ENCODE measurements around the gene RABEP2.
A peak's percentile ranks its signal among the peaks of the same experiment; 100 is the strongest.

The RABEP2 gene

DNA sequence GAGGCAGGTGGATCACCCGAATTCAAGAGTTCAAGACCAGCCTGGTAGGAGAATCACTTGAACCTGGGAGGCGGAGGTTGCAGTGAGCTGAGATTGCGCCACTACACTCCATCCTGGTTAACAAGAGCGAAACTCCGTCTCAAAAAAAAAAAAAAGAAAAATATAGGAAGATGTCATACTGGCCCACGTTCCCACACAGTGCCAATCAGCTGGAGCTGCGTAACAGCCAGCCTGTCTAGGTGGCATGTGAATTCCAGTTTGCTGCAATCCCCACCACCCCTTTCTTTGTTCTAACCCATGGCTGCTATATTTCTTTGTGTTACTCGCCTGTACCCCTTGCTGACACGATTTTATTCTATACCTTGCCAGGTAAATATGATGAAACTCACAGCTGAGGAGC, 33.2 kb upstream of the RABEP2 start:
- no peak overlapping the region for H2BK120ac ChIP-seq (ENCODE audit: low read depth, low read length)
- no peak overlapping the region for H3K4ac ChIP-seq (ENCODE audit: low read length)

DNA sequence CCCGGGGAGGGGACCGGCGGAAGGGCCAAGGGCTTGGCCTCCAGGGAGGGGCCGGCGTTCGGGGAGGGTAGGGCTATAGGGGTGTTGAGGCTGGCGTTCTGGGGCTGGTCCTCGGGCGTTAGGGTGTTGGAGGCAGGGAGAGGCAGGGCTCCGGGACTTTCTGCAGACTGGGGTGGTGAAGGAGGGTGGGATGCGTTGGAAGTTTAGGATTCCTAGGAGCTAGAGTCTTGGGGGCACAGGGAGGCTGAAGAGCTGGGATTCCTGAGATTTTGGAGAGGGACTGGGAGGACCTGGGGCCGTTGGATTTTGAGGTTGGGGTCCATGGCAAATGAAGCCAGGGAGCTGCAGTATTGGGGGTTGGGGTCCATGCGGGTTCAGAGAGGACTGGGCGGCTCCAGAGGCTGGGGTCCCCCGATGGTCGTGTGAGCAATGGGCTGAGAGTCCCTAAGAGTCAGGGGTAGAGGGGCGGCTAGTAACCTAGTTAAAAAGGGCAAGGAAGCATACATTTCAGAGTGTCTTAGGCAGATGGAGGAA, 26.4 kb upstream of the RABEP2 start:
- no peak overlapping the region for H4K8ac ChIP-seq (ENCODE audit: low read depth, low read length)
- peaks cover 8% of the 10 kb centered on the region for H3K79me1 ChIP-seq (ENCODE audit: low read depth, low read length)
- H2BK12ac ChIP-seq (ENCODE audit: low read length), result no peak overlapping the region
- H2BK120ac ChIP-seq (ENCODE audit: low read depth, low read length), result no peak overlapping the region
- no peaks in the 10 kb centered on the region for H3K27me3 ChIP-seq (ENCODE audit: control insufficient read depth in 3 of 3, insufficient read depth in 3 of 3, low read depth in 1 of 3, low read length in 3 of 3)
- H3K27ac ChIP-seq (replicated peaks; ENCODE audit: low read length), result no peak overlapping the region
- peaks cover 26 to 44% of the 10 kb centered on the region in 2 donors for H3K36me3 ChIP-seq (replicated peaks in 1 of 2; ENCODE audit: control insufficient read depth in 2 of 2, insufficient read depth in 2 of 2, low read length in 2 of 2)
- H3K4ac ChIP-seq (ENCODE audit: low read length), result no peak overlapping the region
- peak overlapping the region; percentile 37 for H2AK5ac ChIP-seq (ENCODE audit: low read depth, low read length)
- WGBS, 2 donors (ENCODE audit: extremely low coverage in 2 of 2, insufficient read length in 2 of 2, insufficient replicate concordance in 1 of 2), result no CpG with 5 or more reads among the region's 17 CpGs
- peak overlapping the region; percentile 97 for H2AFZ ChIP-seq (ENCODE audit: low read length)
- peak overlapping the region; percentile 98 for H2BK5ac ChIP-seq (ENCODE audit: low read length)
- DNase-seq (ENCODE audit: low spot score), result no peak
- peak overlapping the region; percentile 85 to 91 for H3K4me3 ChIP-seq (ENCODE audit: low read length in 2 of 2)
- H2BK15ac ChIP-seq (ENCODE audit: low read length), result peak overlapping the region; percentile 67
- no peaks in the 10 kb centered on the region for H3K9me3 ChIP-seq (replicated peaks in 1 of 2; ENCODE audit: control insufficient read depth in 2 of 2, insufficient read depth in 1 of 2, low read depth in 1 of 2, low read length in 2 of 2)
- H3K23ac ChIP-seq (ENCODE audit: low read depth, low read length, poor library complexity), result peak overlapping the region; percentile 85
- no peak overlapping the region for H4K91ac ChIP-seq (ENCODE audit: low read depth, low read length, poor library complexity)
- H3K9ac ChIP-seq (ENCODE audit: low read depth, low read length, poor library complexity), result peak overlapping the region; percentile 94
- peak overlapping the region; percentile 95 for H3K18ac ChIP-seq (ENCODE audit: low read length)
- H3K4me1 ChIP-seq (ENCODE audit: control insufficient read depth in 2 of 2, insufficient read depth in 1 of 2, low read depth in 1 of 2, low read length in 2 of 2), result peaks cover 6 to 7% of the 10 kb centered on the region in 2 donors
- peak overlapping the region; percentile 83 for H3K4me2 ChIP-seq (ENCODE audit: insufficient read depth, low read length, poor library complexity, severe bottlenecking)
- peak overlapping the region; percentile 71 for H3K14ac ChIP-seq (ENCODE audit: low read length)

More for the DNA sequence above, 33.2 kb upstream of the RABEP2 start:
- H3K4me2 ChIP-seq (ENCODE audit: insufficient read depth, low read length, poor library complexity, severe bottlenecking), result no peak overlapping the region
- H3K14ac ChIP-seq (ENCODE audit: low read length), result no peak overlapping the region
- H3K9ac ChIP-seq (ENCODE audit: low read depth, low read length, poor library complexity), result no peak overlapping the region
- H3K9me3 ChIP-seq (replicated peaks in 1 of 2; ENCODE audit: control insufficient read depth in 2 of 2, insufficient read depth in 1 of 2, low read depth in 1 of 2, low read length in 2 of 2), result no peaks in the 10 kb centered on the region
- H2BK12ac ChIP-seq (ENCODE audit: low read length), result no peak overlapping the region
- DNase-seq (ENCODE audit: low spot score), result no peak
- H3K36me3 ChIP-seq (replicated peaks in 1 of 2; ENCODE audit: control insufficient read depth in 2 of 2, insufficient read depth in 2 of 2, low read length in 2 of 2), result peaks cover 57 to 96% of the 10 kb centered on the region in 2 donors
- H4K8ac ChIP-seq (ENCODE audit: low read depth, low read length), result no peak overlapping the region
- H2AK5ac ChIP-seq (ENCODE audit: low read depth, low read length), result no peak overlapping the region
- no peak overlapping the region for H3K27ac ChIP-seq (replicated peaks; ENCODE audit: low read length)
- H2BK15ac ChIP-seq (ENCODE audit: low read length), result no peak overlapping the region
- H3K27me3 ChIP-seq (ENCODE audit: control insufficient read depth in 3 of 3, insufficient read depth in 3 of 3, low read depth in 1 of 3, low read length in 3 of 3), result no peaks in the 10 kb centered on the region
- no peak overlapping the region for H3K18ac ChIP-seq (ENCODE audit: low read length)
- H2AFZ ChIP-seq (ENCODE audit: low read length), result no peak overlapping the region
- no peak overlapping the region for H2BK5ac ChIP-seq (ENCODE audit: low read length)
- H3K4me3 ChIP-seq (ENCODE audit: low read length in 2 of 2), result no peak overlapping the region
- H3K23ac ChIP-seq (ENCODE audit: low read depth, low read length, poor library complexity), result no peak overlapping the region
- H3K4me1 ChIP-seq (ENCODE audit: control insufficient read depth in 2 of 2, insufficient read depth in 1 of 2, low read depth in 1 of 2, low read length in 2 of 2), result no peaks in the 10 kb centered on the region
- no CpG with 5 or more reads among the region's 9 CpGs for WGBS, 2 donors (ENCODE audit: extremely low coverage in 2 of 2, insufficient read length in 2 of 2, insufficient replicate concordance in 1 of 2)
- H3K79me1 ChIP-seq (ENCODE audit: low read depth, low read length), result peaks cover 6% of the 10 kb centered on the region
- no peak overlapping the region for H4K91ac ChIP-seq (ENCODE audit: low read depth, low read length, poor library complexity)

DNA sequence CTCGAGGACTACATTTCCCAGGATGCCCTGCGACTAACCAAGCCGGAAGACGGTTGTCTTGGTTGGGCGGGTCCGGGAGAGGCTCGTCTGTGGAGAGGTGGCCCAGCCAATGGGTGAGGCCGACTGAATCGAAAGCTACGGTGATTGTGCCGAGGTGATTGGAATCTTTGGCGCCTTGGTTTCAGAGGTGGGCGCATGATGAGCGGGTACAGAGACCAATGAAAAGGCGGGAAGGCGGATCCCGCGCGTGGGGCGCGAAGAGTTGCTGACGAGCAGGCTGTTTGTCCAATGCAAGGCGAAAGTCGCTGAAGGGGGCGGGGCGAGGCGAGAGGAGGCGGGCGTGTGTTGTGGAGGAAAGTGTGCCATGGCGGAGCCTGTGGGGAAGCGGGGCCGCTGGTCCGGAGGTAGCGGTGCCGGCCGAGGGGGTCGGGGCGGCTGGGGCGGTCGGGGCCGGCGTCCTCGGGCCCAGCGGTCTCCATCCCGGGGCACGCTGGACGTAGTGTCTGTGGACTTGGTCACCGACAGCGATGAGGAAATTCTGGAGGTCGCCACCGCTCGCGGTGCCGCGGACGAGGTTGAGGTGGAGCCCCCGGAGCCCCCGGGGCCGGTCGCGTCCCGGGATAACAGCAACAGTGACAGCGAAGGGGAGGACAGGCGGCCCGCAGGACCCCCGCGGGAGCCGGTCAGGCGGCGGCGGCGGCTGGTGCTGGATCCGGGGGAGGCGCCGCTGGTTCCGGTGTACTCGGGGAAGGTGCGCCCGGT, 25.8 kb upstream of the RABEP2 start, which contains the start of gene NFATC2IP:
TSS of gene NFATC2IP (plus strand) at position 290 of the 762 bp plus-strand sequence. CDS start at position 365, 75 bp downstream.
- DNase-seq (ENCODE audit: low spot score), result peak; percentile 99
- no CpG with 5 or more reads among the region's 79 CpGs for WGBS, 2 donors (ENCODE audit: extremely low coverage in 2 of 2, insufficient read length in 2 of 2, insufficient replicate concordance in 1 of 2)
- Histone ChIP-seq H4K8ac (ENCODE audit: low read depth, low read length) (no peak within 1 kb of the TSS), H2AFZ (ENCODE audit: low read length) (peak within 1 kb of the TSS; percentile 97), H3K14ac (ENCODE audit: low read length) (peak within 1 kb of the TSS; percentile 71), H2BK15ac (ENCODE audit: low read length) (peak within 1 kb of the TSS; percentile 67), H3K9ac (ENCODE audit: low read depth, low read length, poor library complexity) (peak within 1 kb of the TSS; percentile 94), H3K27me3 (ENCODE audit: control insufficient read depth in 3 of 3, insufficient read depth in 3 of 3, low read depth in 1 of 3, low read length in 3 of 3) (no peaks in the 10 kb centered on the region), H2BK12ac (ENCODE audit: low read length) (no peak within 1 kb of the TSS), H2BK120ac (ENCODE audit: low read depth, low read length) (no peak within 1 kb of the TSS), H3K4me3 (ENCODE audit: low read length in 2 of 2) (peak within 1 kb of the TSS; percentile 85 to 91), H3K23ac (ENCODE audit: low read depth, low read length, poor library complexity) (peak within 1 kb of the TSS; percentile 85), H3K4me1 (ENCODE audit: control insufficient read depth in 2 of 2, insufficient read depth in 1 of 2, low read depth in 1 of 2, low read length in 2 of 2) (peaks cover 8% of the 10 kb centered on the region in 2 donors), H3K27ac (replicated peaks; ENCODE audit: low read length) (peak within 1 kb of the TSS; percentile 82), H3K9me3 (replicated peaks in 1 of 2; ENCODE audit: control insufficient read depth in 2 of 2, insufficient read depth in 1 of 2, low read depth in 1 of 2, low read length in 2 of 2) (no peaks in the 10 kb centered on the region), H3K36me3 (replicated peaks in 1 of 2; ENCODE audit: control insufficient read depth in 2 of 2, insufficient read depth in 2 of 2, low read length in 2 of 2) (peaks cover 21 to 38% of the 10 kb centered on the region in 2 donors), H3K4me2 (ENCODE audit: insufficient read depth, low read length, poor library complexity, severe bottlenecking) (peak within 1 kb of the TSS; percentile 83), H3K18ac (ENCODE audit: low read length) (peak within 1 kb of the TSS; percentile 95), H3K79me1 (ENCODE audit: low read depth, low read length) (peaks cover 6% of the 10 kb centered on the region), H4K91ac (ENCODE audit: low read depth, low read length, poor library complexity) (no peak within 1 kb of the TSS), H3K4ac (ENCODE audit: low read length) (peak within 1 kb of the TSS; percentile 76), H2AK5ac (ENCODE audit: low read depth, low read length) (peak within 1 kb of the TSS; percentile 37), H2BK5ac (ENCODE audit: low read length) (peak within 1 kb of the TSS; percentile 98)

DNA sequence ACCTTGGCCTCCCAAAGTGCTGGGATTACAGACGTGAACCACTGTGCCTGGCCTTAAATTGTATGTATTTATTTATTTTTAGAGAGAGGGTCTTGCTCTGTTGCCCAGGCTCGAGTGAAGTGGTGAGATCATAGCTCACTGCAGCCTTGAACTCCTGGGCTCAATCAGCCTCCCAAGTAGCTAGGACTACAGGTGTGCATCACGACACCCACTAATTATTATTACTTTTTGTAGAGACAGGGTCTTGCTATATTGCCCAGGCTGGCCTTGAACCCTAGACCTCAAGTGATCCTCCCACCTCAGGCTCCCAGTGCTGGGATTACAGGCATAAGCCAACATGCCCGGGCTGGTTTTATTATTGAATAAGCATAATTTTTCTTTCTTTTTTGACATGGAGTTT, 21.6 kb upstream of the RABEP2 start:
- no peak overlapping the region for H3K4ac ChIP-seq (ENCODE audit: low read length)
- no peak overlapping the region for H3K4me3 ChIP-seq (ENCODE audit: low read length in 2 of 2)
- no peak overlapping the region for H3K9ac ChIP-seq (ENCODE audit: low read depth, low read length, poor library complexity)
- H3K27me3 ChIP-seq (ENCODE audit: control insufficient read depth in 3 of 3, insufficient read depth in 3 of 3, low read depth in 1 of 3, low read length in 3 of 3), result no peaks in the 10 kb centered on the region
- no peak overlapping the region for H3K14ac ChIP-seq (ENCODE audit: low read length)
- no peak overlapping the region for H2AK5ac ChIP-seq (ENCODE audit: low read depth, low read length)
- H2BK5ac ChIP-seq (ENCODE audit: low read length), result no peak overlapping the region
- no peak overlapping the region for H4K91ac ChIP-seq (ENCODE audit: low read depth, low read length, poor library complexity)
- H3K23ac ChIP-seq (ENCODE audit: low read depth, low read length, poor library complexity), result no peak overlapping the region
- no peak overlapping the region for H2AFZ ChIP-seq (ENCODE audit: low read length)
- H4K8ac ChIP-seq (ENCODE audit: low read depth, low read length), result no peak overlapping the region
- DNase-seq (ENCODE audit: low spot score), result no peak
- no peak overlapping the region for H2BK15ac ChIP-seq (ENCODE audit: low read length)
- no peaks in the 10 kb centered on the region for H3K36me3 ChIP-seq (replicated peaks in 1 of 2; ENCODE audit: control insufficient read depth in 2 of 2, insufficient read depth in 2 of 2, low read length in 2 of 2)
- H3K27ac ChIP-seq (replicated peaks; ENCODE audit: low read length), result no peak overlapping the region
- H2BK12ac ChIP-seq (ENCODE audit: low read length), result no peak overlapping the region
- no peak overlapping the region for H3K18ac ChIP-seq (ENCODE audit: low read length)
- H3K4me1 ChIP-seq (ENCODE audit: control insufficient read depth in 2 of 2, insufficient read depth in 1 of 2, low read depth in 1 of 2, low read length in 2 of 2), result peaks cover 6% of the 10 kb centered on the region in 2 donors
- no peaks in the 10 kb centered on the region for H3K9me3 ChIP-seq (replicated peaks in 1 of 2; ENCODE audit: control insufficient read depth in 2 of 2, insufficient read depth in 1 of 2, low read depth in 1 of 2, low read length in 2 of 2)
- peaks cover 4% of the 10 kb centered on the region for H3K79me1 ChIP-seq (ENCODE audit: low read depth, low read length)
- no peak overlapping the region for H3K4me2 ChIP-seq (ENCODE audit: insufficient read depth, low read length, poor library complexity, severe bottlenecking)
- no peak overlapping the region for H2BK120ac ChIP-seq (ENCODE audit: low read depth, low read length)
- no CpG with 5 or more reads among the region's 4 CpGs for WGBS, 2 donors (ENCODE audit: extremely low coverage in 2 of 2, insufficient read length in 2 of 2, insufficient replicate concordance in 1 of 2)
